Gastroesophageal sphincter (tissue), 4 donors: ENCODE measurements around the gene ECE2. TPM values are rescaled to one million over a fixed set of nuclear protein-coding genes. Genes with fewer than 3 reads are reported as not detected.

Source experiments
- ATAC-seq: fragments of 150-250 bp; one replicate; pipeline ENCODE4 v1.9.1; 2016; ENCODE audit warnings: mild to moderate bottlenecking, moderate library complexity
- H3K27ac ChIP-seq, 4 donors: fragments of 200-600 bp; sonication (generic) in 3 of 4; 1 replicate in 3 of 4; 2 replicates in 1 of 4; pipeline ENCODE4 v1.5.1; 2016 to 2019
- H3K27me3 ChIP-seq: fragments of 200-600 bp; sonication (generic); one replicate; pipeline ENCODE4 v1.5.1; 2019
- H3K36me3 ChIP-seq, 2 donors: fragments of 200-600 bp; sonication (generic); one replicate each; pipeline ENCODE4 v1.5.1; 2019; ENCODE audit warnings: control low read depth in 1 of 2
- H3K4me1 ChIP-seq, 3 donors: fragments of 200-600 bp; sonication (generic); 1 replicate in 2 of 3; 2 replicates in 1 of 3; pipeline ENCODE4 v1.5.1; 2016 to 2019; ENCODE audit warnings: control low read depth in 2 of 3
- H3K4me3 ChIP-seq, 2 donors: fragments of 200-600 bp; sonication (generic); one replicate each; pipeline ENCODE4 v1.5.1; 2019; ENCODE audit warnings: mild to moderate bottlenecking in 1 of 2, moderate library complexity in 1 of 2
- H3K9me3 ChIP-seq, 3 donors: fragments of 200-600 bp; sonication (generic); one replicate each; pipeline ENCODE4 v1.5.1; 2017 to 2019; ENCODE audit warnings: control low read depth in 2 of 3
- EP300 ChIP-seq: sonication (generic); formaldehyde crosslinking; IDR thresholded peaks from one replicate; pipeline ENCODE4 v1.6.1; 2017; ENCODE audit warnings: antibody characterized with exemption, mild to moderate bottlenecking
- POLR2A ChIP-seq, 2 donors: fragments of 450-650 bp; IDR thresholded peaks; one replicate each; pipeline ENCODE4 v1.6.1; 2017; ENCODE audit warnings: antibody characterized with exemption in 2 of 2, mild to moderate bottlenecking in 2 of 2, moderate library complexity in 1 of 2
- POLR2AphosphoS5 ChIP-seq: sonication (generic); formaldehyde crosslinking; IDR thresholded peaks from one replicate; pipeline ENCODE4 v1.6.1; 2017; ENCODE audit warnings: antibody characterized with exemption
- WGBS, 2 donors: methylation state at CpG; one replicate each; pipeline ENCODE4 v1.1.5; 2018; ENCODE audit warnings: low coverage in 1 of 2; 5-methylcytosine and 5-hydroxymethylcytosine counted together
- total RNA-seq, 4 donors: library from RNA; depleted of rRNA; stranded (reverse); fragments of >200 nt; gene quantifications; one replicate each; pipeline ENCODE4 v1.1.0, GENCODE V29; 2016
- TF ChIP-seq, protein P1 (sequence below), 4 experiments: fragments of 200-600 bp in 2 of 4; fragments of 450-650 bp in 2 of 4; sonication (generic) in 1 of 4; IDR thresholded peaks; one replicate each; pipeline ENCODE4 v1.5.1; 2017 to 2019; ENCODE audit warnings: antibody characterized with exemption in 4 of 4, mild to moderate bottlenecking in 2 of 4, moderate library complexity in 2 of 4

Gene ECE2
- total RNA-seq, 4 donors from 2014 or later, result 0.12 to 0.67 (median 0.52) TPM

DNA sequence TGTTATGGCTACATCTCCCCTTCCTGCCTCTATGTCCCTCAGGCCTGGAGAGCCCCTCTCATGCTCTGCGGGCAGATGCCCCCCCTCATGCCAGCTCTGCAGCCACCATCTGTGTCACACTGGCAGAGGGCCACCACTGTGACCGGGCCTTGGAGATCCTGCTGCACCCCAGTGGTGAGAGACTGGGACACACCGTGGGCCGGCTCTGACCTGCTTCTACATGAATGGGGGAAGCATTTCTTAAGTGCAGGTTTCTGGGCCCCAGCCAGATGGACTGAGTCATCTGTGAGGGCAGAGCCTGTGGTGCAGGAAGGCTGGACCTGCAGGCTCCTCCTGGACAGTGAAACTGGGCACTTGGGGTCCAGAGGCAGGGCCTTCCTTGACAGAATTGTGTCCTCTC is 41.6 kb upstream of the ECE2 start:
- ATAC-seq, result no peak
- no peak overlapping the region for H3K27ac ChIP-seq
- H3K36me3 ChIP-seq, result no peaks in the 10 kb centered on the region
- H3K4me3 ChIP-seq, result no peak overlapping the region
- H3K4me1 ChIP-seq, result peaks cover 0 to 19% (median 17%) of the 10 kb centered on the region in 3 donors
- peaks cover 95% of the 10 kb centered on the region for H3K27me3 ChIP-seq
- TF ChIP-seq POLR2AphosphoS5, result no peak
- TF ChIP-seq, protein P1, sequence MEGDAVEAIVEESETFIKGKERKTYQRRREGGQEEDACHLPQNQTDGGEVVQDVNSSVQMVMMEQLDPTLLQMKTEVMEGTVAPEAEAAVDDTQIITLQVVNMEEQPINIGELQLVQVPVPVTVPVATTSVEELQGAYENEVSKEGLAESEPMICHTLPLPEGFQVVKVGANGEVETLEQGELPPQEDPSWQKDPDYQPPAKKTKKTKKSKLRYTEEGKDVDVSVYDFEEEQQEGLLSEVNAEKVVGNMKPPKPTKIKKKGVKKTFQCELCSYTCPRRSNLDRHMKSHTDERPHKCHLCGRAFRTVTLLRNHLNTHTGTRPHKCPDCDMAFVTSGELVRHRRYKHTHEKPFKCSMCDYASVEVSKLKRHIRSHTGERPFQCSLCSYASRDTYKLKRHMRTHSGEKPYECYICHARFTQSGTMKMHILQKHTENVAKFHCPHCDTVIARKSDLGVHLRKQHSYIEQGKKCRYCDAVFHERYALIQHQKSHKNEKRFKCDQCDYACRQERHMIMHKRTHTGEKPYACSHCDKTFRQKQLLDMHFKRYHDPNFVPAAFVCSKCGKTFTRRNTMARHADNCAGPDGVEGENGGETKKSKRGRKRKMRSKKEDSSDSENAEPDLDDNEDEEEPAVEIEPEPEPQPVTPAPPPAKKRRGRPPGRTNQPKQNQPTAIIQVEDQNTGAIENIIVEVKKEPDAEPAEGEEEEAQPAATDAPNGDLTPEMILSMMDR (IDR thresholded peaks at IDR 0.05), result no peak
- no peak for TF ChIP-seq POLR2A (IDR thresholded peaks at IDR 0.05)
- no peak for TF ChIP-seq EP300
- no peaks in the 10 kb centered on the region for H3K9me3 ChIP-seq
- WGBS, 2 donors, result no CpG with 5 or more reads among the region's 4 CpGs

DNA sequence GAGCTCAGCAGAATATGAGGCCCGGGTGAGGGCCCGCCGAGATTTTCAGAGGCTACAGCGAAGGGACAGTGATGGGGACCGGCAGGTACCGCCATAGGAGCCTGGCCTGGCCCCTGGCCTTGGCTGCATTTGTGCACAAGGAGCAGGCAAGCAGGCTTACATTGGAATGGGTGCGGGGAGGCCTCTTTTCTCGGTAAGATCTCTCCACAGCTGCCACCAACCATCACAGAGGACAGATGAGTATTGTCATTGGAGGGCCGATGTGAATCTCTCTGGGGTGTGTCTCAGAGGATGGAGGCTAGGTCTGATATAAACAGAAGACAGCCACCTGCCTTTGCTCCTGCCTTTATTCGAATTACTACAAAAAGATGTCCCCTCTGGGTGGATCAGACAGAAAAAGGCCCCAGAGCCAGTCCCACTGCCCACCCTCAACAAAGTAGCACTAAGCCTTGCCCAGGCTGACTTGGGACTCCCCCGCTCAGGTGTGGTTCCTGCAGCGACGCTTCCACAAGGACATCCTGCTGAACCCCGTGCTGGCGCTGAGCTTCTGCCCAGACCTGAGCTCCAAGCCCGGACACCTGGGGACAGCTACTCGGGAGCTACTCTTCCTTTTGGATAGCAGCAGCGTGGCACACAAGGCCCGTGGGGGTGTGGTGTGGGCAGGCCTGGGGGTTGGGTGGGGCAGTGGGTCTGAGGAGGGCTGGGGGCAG is 41.0 kb upstream of the ECE2 start:
- Histone ChIP-seq H3K4me3 (no peak overlapping the region), H3K36me3 (no peaks in the 10 kb centered on the region), H3K27ac (no peak overlapping the region), H3K4me1 (peaks cover 0 to 13% (median 12%) of the 10 kb centered on the region in 3 donors), H3K27me3 (peaks cover 95% of the 10 kb centered on the region), H3K9me3 (no peaks in the 10 kb centered on the region)
- ATAC-seq, result no peak
- TF ChIP-seq POLR2A (IDR thresholded peaks at IDR 0.05) (no peak), EP300 (no peak), POLR2AphosphoS5 (no peak)
- TF ChIP-seq, protein P1 (IDR thresholded peaks at IDR 0.05), result no peak
- 80 to 90% methylated on average over 1 to 2 of the region's 19 CpGs for WGBS, 2 donors

DNA sequence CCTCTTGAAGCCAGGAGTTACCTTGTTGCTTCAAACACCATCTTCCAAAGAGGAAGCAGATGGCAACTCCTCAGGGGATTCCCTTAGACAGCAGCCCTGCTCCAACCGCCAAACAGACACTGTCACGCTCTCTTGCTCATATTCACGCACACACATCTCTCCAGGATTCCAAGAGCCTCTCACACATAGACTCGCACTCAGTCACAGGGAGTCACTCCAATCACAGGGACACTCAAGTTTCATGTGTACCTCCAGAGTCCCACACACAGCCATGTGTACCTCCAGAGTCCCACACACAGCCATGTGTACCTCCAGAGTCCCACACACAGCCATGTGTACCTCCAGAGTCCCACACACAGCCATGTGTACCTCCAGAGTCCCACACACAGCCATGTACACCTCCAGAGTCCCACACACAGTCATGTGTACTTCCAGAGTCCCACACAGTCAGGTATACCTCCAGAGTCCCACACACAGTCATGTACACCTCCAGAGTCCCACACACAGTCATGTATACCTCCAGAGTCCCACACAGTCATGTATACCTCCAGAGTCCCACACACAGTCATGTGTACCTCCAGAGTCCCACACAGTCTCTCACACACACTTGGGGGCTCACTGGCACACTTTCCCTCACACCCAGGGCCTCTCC is 40.3 kb upstream of the ECE2 start:
- H3K27me3 ChIP-seq, result peaks cover 94% of the 10 kb centered on the region
- WGBS, 2 donors, result 85% methylated on average over 4 of the region's 4 CpGs; no CpG with 5 or more reads in 1 of the 2 donors
- H3K9me3 ChIP-seq, result no peaks in the 10 kb centered on the region
- no peaks in the 10 kb centered on the region for H3K36me3 ChIP-seq
- peaks cover 0 to 6% (median 5%) of the 10 kb centered on the region in 3 donors for H3K4me1 ChIP-seq
- no peak overlapping the region for H3K27ac ChIP-seq
- TF ChIP-seq EP300 (no peak), POLR2A (IDR thresholded peaks at IDR 0.05) (no peak), POLR2AphosphoS5 (no peak)
- TF ChIP-seq, protein P1 (IDR thresholded peaks at IDR 0.05), result no peak
- ATAC-seq, result no peak
- no peak overlapping the region for H3K4me3 ChIP-seq

DNA sequence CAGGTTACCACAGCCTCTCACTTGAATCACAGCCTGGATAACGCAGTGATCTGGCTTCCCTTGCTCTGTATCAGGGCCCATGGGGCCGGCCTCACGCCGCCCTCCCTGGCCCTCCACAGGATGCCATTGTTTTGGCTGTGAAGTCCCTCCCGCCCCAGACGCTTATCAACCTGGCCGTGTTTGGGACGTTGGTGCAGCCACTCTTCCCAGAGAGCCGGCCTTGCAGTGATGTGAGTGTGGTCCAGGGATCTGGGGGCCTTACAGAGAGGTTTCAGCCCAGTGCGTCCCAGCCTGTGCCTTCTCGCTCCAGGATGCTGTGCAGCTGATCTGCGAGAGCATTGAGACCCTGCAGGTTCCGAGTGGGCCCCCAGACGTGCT is 39.8 kb upstream of the ECE2 start:
- Histone ChIP-seq H3K4me3 (no peak overlapping the region), H3K27me3 (peaks cover 94% of the 10 kb centered on the region), H3K27ac (no peak overlapping the region), H3K9me3 (no peaks in the 10 kb centered on the region), H3K4me1 (peaks cover 0 to under 1% (median 0%) of the 10 kb centered on the region in 3 donors), H3K36me3 (no peaks in the 10 kb centered on the region)
- TF ChIP-seq EP300 (no peak), POLR2A (IDR thresholded peaks at IDR 0.05) (no peak), POLR2AphosphoS5 (no peak)
- TF ChIP-seq, protein P1 (IDR thresholded peaks at IDR 0.05), result no peak
- no peak for ATAC-seq
- WGBS, 2 donors, result 47 to 54% methylated on average over 4 to 7 of the region's 14 CpGs
